ENCODE data around the gene PLCB4. TPM values are rescaled to one million over a fixed set of nuclear protein-coding genes. Genes with fewer than 3 reads are reported as not detected.

The PLCB4 gene
- total RNA-seq, 2 donors from 2014 or later, result 15.3 to 24.1 TPM

DNA sequence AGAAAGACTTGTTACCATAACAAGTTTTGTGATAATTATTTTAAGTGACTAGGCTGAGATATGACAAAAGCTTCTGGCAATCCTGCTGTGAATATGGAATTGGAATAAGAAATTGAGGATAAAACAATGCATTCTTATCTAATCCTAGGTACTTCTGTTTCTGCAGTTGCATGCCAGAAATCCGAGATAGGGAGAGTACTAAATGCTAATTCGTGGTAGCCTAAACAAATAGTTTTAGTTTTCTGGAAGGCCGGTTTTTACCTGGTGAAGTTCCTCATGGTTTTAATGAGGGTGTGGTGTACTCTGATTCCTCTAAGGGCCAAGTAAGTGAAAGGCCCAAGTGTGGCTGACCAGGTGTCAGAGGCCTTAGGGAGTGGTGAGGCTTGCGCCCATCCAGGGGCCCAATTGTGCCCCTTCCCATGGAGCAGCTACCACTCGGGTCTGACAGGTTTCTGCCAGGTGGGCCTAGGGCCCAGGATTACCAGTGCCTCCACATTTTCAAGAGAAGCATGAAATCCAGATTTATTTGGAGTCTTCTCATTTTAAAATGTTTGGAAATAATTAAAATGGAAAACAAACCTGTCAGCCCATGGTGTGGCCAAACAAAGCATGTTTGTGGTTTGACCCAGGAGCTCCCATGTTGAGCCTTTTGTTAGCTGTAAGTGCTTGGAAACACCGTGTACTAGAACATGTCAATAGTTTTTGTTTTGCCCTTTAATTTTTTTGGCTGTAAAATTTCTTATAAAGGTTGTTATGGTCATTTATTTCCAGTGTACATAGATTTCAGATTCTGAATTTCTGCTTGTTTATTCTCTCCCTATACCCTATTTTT, 6.6 kb downstream of the PLCB4 start:
- DNase-seq (ENCODE audit: low spot score) (no peak), ATAC-seq (ENCODE audit: insufficient number of reproducible peaks, low FRiP score, low read depth) (no peak)
- no peaks in the 10 kb centered on the region for H3K36me3 ChIP-seq
- TF ChIP-seq, protein P1, sequence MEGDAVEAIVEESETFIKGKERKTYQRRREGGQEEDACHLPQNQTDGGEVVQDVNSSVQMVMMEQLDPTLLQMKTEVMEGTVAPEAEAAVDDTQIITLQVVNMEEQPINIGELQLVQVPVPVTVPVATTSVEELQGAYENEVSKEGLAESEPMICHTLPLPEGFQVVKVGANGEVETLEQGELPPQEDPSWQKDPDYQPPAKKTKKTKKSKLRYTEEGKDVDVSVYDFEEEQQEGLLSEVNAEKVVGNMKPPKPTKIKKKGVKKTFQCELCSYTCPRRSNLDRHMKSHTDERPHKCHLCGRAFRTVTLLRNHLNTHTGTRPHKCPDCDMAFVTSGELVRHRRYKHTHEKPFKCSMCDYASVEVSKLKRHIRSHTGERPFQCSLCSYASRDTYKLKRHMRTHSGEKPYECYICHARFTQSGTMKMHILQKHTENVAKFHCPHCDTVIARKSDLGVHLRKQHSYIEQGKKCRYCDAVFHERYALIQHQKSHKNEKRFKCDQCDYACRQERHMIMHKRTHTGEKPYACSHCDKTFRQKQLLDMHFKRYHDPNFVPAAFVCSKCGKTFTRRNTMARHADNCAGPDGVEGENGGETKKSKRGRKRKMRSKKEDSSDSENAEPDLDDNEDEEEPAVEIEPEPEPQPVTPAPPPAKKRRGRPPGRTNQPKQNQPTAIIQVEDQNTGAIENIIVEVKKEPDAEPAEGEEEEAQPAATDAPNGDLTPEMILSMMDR (IDR thresholded peaks at IDR 0.05), result no peak
- H3K27ac ChIP-seq, result no peak overlapping the region
- H3K27me3 ChIP-seq (replicated peaks; ENCODE audit: insufficient read depth), result no peaks in the 10 kb centered on the region
- peaks cover 0 to 5% of the 10 kb centered on the region in 2 donors for H3K4me1 ChIP-seq (ENCODE audit: control insufficient read depth in 1 of 2, low read depth in 2 of 2)
- H3K9me3 ChIP-seq, result no peaks in the 10 kb centered on the region
- H3K4me3 ChIP-seq, result no peak overlapping the region

DNA sequence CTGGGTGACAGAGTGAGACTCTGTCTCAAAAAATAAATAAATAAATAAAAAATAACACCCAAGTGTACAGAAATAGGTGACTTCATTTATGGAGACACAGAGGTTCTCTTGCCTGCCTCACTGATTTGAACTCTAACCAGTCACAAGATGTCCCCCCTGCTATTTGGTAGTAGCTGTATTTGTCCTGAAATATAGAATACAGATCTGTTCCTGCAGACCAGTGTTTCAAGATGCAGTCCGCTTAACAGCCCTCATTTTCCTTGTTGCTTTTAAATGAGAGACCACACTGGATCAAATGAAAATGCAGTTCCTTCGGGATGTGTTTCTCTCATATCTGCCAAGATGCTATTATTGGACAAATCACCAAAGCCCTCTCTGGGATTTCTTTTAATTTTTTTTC, 7.6 kb downstream of the PLCB4 start:
- TF ChIP-seq, protein P1 (IDR thresholded peaks at IDR 0.05), result no peak
- Histone ChIP-seq H3K9me3 (no peaks in the 10 kb centered on the region), H3K27ac (no peak overlapping the region), H3K4me1 (ENCODE audit: control insufficient read depth in 1 of 2, low read depth in 2 of 2) (peaks cover 0 to 5% of the 10 kb centered on the region in 2 donors), H3K36me3 (no peaks in the 10 kb centered on the region), H3K4me3 (no peak overlapping the region), H3K27me3 (replicated peaks; ENCODE audit: insufficient read depth) (no peaks in the 10 kb centered on the region)
- ATAC-seq (ENCODE audit: insufficient number of reproducible peaks, low FRiP score, low read depth) (no peak), DNase-seq (ENCODE audit: low spot score) (no peak)

DNA sequence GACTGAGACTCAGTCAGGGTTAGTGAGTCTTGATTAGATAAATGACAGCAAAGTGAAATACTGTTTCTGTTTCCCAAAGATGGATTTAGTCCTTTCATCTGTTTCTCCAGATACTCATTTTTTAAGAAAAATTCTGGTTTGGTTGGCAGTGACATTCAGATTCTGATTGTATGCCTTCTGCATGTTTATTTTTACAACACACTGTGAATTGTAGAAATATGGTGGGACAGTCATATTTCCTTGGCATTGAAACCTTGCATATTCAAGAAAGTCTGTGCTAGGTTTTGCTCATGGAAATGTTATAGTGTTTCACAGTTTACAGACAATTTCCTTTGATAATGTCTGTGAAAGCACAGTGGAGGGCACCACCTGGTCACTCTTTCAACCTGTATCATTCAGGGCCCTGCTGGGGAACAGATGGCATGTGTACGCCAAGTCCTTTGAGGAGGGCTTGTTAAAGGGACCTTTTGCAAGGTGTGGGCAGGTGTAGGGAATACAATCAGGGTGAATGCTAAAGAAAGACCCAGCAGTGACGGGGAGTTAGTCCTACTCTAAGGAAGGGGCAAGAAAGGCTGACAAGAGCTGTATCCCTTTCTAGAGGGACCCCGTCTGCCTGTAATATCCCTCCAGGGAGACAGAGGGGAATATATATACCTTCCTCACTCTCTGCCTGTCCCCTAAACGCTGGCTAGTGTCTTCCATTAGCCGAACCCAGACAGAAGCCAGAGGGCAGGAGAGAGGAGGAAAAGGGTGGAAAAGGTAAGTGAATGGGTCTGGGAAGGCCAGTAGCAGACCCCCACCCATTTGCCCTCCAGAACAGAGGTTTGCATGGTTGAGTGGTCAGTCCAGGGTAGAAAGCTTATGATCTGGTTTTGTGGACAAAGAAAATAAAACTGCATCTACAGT, 10.2 kb downstream of the PLCB4 start:
- Histone ChIP-seq H3K27ac (no peak overlapping the region), H3K9me3 (no peaks in the 10 kb centered on the region), H3K4me3 (no peak overlapping the region), H3K36me3 (no peaks in the 10 kb centered on the region), H3K27me3 (replicated peaks; ENCODE audit: insufficient read depth) (no peaks in the 10 kb centered on the region), H3K4me1 (ENCODE audit: control insufficient read depth in 1 of 2, low read depth in 2 of 2) (peaks cover 5 to 10% of the 10 kb centered on the region in 2 donors)
- TF ChIP-seq, protein P1 (IDR thresholded peaks at IDR 0.05), result no peak
- ATAC-seq (ENCODE audit: insufficient number of reproducible peaks, low FRiP score, low read depth), result no peak
- no peak for DNase-seq (ENCODE audit: low spot score)

DNA sequence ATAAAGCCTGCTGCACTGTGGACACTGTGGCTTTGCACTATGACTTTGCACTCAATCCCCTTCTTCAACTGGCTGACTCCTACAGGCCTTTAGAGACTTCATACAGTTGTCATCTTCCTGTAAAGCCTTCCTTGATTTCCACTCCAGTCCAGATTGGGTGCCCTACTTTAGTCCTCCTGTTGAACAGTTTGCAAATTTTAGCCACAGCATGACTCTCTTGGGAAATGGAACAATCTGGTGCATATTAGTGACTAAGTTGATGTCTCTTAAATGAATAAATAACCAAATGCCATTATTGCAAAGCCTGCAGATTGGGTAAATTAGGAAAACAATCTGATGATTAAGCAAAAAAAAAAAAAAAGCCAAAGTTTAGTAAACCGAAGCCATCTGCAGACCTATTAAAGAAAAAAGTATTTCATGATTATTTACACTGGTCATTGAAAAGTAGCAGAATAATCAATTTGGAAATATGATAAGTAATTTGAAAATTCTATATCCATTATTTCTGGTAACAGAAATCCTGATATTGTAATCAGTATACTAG, 12.6 kb downstream of the PLCB4 start:
- Histone ChIP-seq H3K9me3 (no peaks in the 10 kb centered on the region), H3K27ac (no peak overlapping the region), H3K36me3 (no peaks in the 10 kb centered on the region), H3K4me1 (ENCODE audit: control insufficient read depth in 1 of 2, low read depth in 2 of 2) (peaks cover 5 to 10% of the 10 kb centered on the region in 2 donors), H3K27me3 (replicated peaks; ENCODE audit: insufficient read depth) (no peaks in the 10 kb centered on the region), H3K4me3 (no peak overlapping the region)
- TF ChIP-seq, protein P1 (IDR thresholded peaks at IDR 0.05), result no peak
- ATAC-seq (ENCODE audit: insufficient number of reproducible peaks, low FRiP score, low read depth), result no peak
- no peak for DNase-seq (ENCODE audit: low spot score)

DNA sequence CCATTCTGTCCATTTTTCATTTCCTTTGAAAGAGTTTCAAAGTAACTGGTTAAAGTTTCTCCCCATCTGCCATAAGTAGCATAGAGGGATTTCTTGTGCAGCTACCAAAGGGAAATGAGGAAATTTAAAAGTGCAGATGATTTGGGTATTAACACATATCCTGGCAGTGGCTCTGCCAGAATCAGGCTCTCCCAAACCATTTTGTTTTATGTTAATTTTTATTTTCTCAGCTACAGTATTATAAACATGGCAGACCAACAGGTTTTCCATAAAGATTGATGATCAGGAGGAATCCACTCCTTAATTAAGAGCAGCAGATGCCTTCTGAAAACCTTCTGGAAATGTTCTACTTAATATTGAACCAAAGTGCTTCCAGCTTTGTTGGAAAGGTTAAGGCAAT, 13.9 kb downstream of the PLCB4 start:
- ATAC-seq (ENCODE audit: insufficient number of reproducible peaks, low FRiP score, low read depth), result no peak
- no peak for DNase-seq (ENCODE audit: low spot score)
- H3K4me1 ChIP-seq (ENCODE audit: control insufficient read depth in 1 of 2, low read depth in 2 of 2), result peaks cover 5 to 10% of the 10 kb centered on the region in 2 donors
- no peak overlapping the region for H3K4me3 ChIP-seq
- H3K36me3 ChIP-seq, result no peaks in the 10 kb centered on the region
- no peak overlapping the region for H3K27ac ChIP-seq
- no peaks in the 10 kb centered on the region for H3K9me3 ChIP-seq
- TF ChIP-seq, protein P1 (IDR thresholded peaks at IDR 0.05), result no peak
- H3K27me3 ChIP-seq (replicated peaks; ENCODE audit: insufficient read depth), result no peaks in the 10 kb centered on the region

Data from thoracic aorta (tissue), 2 donors.